ENCODE data around the gene TUBA1A. TPM values are rescaled to one million over a fixed set of nuclear protein-coding genes. Genes with fewer than 3 reads are reported as not detected.

Gene TUBA1A
- polyA plus RNA-seq, 1 experiment, result 1,918 TPM

DNA sequence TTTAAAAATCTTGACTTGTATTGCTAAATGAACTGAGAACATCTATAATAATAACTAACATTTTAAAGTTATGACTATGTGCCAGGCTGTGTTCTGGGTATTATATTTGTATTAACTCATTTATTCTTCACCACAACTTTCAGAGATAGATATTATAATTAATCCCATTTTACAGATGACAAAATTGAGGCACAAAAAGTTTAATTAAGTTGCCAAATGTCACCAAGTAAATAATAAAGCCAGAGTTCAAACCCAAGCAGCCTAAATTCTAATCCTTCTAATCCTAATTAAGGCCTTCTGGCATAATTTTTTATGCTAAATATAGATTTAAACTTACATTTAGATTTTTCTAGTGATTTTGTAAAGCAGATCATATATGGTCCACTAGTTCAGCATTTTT lies 17.5 kb upstream of the TUBA1A start:
- H3K27me3 ChIP-seq (ENCODE audit: control insufficient read depth, insufficient read depth, low read length), result no peaks in the 10 kb centered on the region
- DNase-seq (ENCODE audit: low read depth, low spot score), result no peak
- ChIA-PET CTCF (no interaction called here), POLR2A (no interaction called here)
- TF ChIP-seq, protein P1, sequence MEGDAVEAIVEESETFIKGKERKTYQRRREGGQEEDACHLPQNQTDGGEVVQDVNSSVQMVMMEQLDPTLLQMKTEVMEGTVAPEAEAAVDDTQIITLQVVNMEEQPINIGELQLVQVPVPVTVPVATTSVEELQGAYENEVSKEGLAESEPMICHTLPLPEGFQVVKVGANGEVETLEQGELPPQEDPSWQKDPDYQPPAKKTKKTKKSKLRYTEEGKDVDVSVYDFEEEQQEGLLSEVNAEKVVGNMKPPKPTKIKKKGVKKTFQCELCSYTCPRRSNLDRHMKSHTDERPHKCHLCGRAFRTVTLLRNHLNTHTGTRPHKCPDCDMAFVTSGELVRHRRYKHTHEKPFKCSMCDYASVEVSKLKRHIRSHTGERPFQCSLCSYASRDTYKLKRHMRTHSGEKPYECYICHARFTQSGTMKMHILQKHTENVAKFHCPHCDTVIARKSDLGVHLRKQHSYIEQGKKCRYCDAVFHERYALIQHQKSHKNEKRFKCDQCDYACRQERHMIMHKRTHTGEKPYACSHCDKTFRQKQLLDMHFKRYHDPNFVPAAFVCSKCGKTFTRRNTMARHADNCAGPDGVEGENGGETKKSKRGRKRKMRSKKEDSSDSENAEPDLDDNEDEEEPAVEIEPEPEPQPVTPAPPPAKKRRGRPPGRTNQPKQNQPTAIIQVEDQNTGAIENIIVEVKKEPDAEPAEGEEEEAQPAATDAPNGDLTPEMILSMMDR (IDR thresholded peaks at IDR 0.05; ENCODE audit: low read depth, low read length), result no peak
- H3K27ac ChIP-seq (ENCODE audit: low read depth, low read length), result no peak overlapping the region
- no peaks in the 10 kb centered on the region for H3K9me3 ChIP-seq (ENCODE audit: control insufficient read depth, insufficient read depth, low read length)
- no peak overlapping the region for H3K4me3 ChIP-seq (ENCODE audit: low read depth, low read length)

DNA sequence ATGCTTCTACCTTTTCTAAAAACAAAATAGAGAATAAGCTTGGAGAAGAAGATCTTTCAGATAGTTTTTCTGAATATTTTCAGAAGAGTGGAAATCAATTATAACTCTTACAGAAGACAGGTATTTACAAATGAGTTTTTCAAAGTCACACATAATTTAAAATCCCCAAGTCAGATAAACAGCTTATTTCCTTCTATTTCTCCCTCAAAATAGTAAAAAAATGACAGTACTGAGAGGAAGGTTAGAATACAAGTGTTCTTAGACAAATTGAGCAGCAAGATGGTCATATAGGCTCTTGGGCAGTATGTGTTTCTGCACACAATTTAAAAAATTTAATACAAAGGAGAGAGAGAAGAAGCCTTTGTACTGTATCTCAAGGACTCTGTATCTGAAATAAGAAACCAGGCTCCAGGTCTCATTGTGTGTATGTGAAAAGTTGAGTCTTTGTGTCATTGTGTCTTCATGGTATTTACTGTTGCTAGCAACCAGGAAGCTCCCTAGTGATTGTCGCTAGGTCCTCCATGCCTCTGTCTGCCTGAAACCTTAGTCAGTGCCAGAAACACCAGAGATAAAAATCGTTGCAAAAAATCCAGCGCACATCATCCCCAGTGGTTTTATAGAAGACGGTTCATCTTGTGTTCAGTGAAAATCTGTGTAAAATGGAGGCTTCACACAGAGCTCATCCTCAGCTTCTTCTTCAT lies 12.9 kb upstream of the TUBA1A start:
- no peak for DNase-seq (ENCODE audit: low read depth, low spot score)
- Histone ChIP-seq H3K9me3 (ENCODE audit: control insufficient read depth, insufficient read depth, low read length) (no peaks in the 10 kb centered on the region), H3K4me3 (ENCODE audit: low read depth, low read length) (no peak overlapping the region), H3K27ac (ENCODE audit: low read depth, low read length) (peak overlapping the region; percentile 69), H3K27me3 (ENCODE audit: control insufficient read depth, insufficient read depth, low read length) (no peaks in the 10 kb centered on the region)
- CTCF ChIA-PET, result interaction anchor here (1.3 to 2.7 kb wide), 2 partner anchors 31 to 113 kb away, joined by 4 to 11 read pairs; no protein-coding TSS in a partner anchor
- TF ChIP-seq, protein P1 (IDR thresholded peaks at IDR 0.05; ENCODE audit: low read depth, low read length), result no peak
- POLR2A ChIA-PET, result interaction anchor here (0.6 to 1.3 kb wide), 2 partner anchors 13 to 42 kb away, joined by 3 to 9 read pairs; partner anchors contain the start of gene TUBA1A

- TF ChIP-seq, protein P1 (IDR thresholded peaks at IDR 0.05; ENCODE audit: low read depth, low read length), result no peak
- Histone ChIP-seq H3K9me3 (ENCODE audit: control insufficient read depth, insufficient read depth, low read length) (no peaks in the 10 kb centered on the region), H3K27ac (ENCODE audit: low read depth, low read length) (no peak overlapping the region), H3K27me3 (ENCODE audit: control insufficient read depth, insufficient read depth, low read length) (no peaks in the 10 kb centered on the region), H3K4me3 (ENCODE audit: low read depth, low read length) (peak overlapping the region; percentile 10)
- CTCF ChIA-PET, result interaction anchor here (0.5 to 2.7 kb wide), 3 partner anchors 17 to 113 kb away, joined by 4 to 11 read pairs (median 5); no protein-coding TSS in a partner anchor
- POLR2A ChIA-PET, result interaction anchor here (0.6 to 1.3 kb wide), 4 partner anchors 12 to 384 kb away, joined by 3 to 9 read pairs (median 3); partner anchors contain the start of gene TUBA1A
- DNase-seq (ENCODE audit: low read depth, low spot score), result no peak
These were observed 12.2 kb upstream of the TUBA1A start for GRCh38 chr12:49200919-49201594.

DNA sequence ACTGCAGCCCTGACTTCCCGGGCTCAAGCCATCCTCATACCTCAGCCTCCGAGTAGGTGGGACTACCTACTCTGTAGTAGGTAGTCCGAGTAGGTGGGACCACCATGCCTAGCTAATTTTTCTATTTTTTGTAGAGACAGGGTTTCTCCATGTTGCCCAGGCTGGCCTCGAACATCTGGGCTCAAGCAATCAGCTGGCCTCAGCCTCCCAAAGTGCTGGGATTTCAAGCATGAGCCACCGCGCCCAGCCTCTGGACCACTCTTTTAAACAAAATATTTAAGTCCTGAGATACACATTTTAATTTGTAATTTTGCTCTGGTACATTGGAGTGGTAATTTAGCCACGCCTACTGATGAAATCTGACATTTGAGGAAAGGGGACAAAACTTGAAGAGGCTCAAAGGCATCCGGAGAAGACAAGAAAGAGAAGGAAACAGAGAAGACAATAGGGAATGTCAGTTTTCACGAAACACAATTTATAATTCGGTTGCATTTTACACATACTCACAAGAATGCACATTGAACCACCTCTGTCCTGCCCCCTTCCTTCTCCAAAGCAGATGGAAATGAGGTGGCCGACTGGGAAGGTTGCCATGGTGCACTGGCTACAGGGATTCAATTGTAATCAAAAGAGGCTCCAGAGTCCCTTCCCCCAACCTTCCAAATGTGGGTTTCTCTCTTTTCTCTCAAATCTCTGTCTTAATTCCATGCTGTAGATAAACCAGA lies 9.7 kb upstream of the TUBA1A start:
- no peaks in the 10 kb centered on the region for H3K27me3 ChIP-seq (ENCODE audit: control insufficient read depth, insufficient read depth, low read length)
- TF ChIP-seq, protein P1 (IDR thresholded peaks at IDR 0.05; ENCODE audit: low read depth, low read length), result no peak
- CTCF ChIA-PET, result interaction anchor here (0.5 to 0.6 kb wide), 2 partner anchors 22 to 37 kb away, joined by 3 to 4 read pairs; no protein-coding TSS in a partner anchor
- POLR2A ChIA-PET, result interaction anchor here (0.6 to 1.7 kb wide), 3 partner anchors 10 to 68 kb away, joined by 3 to 9 read pairs (median 5); partner anchors contain the start of genes TUBA1A and TUBA1B
- H3K9me3 ChIP-seq (ENCODE audit: control insufficient read depth, insufficient read depth, low read length), result no peaks in the 10 kb centered on the region
- peak overlapping the region; percentile 39 for H3K4me3 ChIP-seq (ENCODE audit: low read depth, low read length)
- peak overlapping the region; percentile 75 for H3K27ac ChIP-seq (ENCODE audit: low read depth, low read length)
- peak; percentile 81 for DNase-seq (ENCODE audit: low read depth, low spot score)

Data from AG04450 (cell line).